ENCODE results near the gene USHBP1.

- TF ChIP-seq EZH2phosphoT487 (IDR thresholded peaks at IDR 0.05; ENCODE audit: insufficient read depth, low read depth) (no peak), EZH2 (IDR thresholded peaks at IDR 0.05; ENCODE audit: insufficient read depth, poor library complexity, severe bottlenecking) (no peak)
These were observed 41.8 kb upstream of the USHBP1 start for GRCh38 chr19:17306285-17306714.
